Inflammatory macrophage treated with lipopolysaccharide for 1 hour (primary cell): ENCODE measurements around the gene LSAMP.
A peak's percentile ranks its signal among the peaks of the same experiment; 100 is the strongest.

ENCODE experiments used
- DNase-seq, 2 donors: peaks; one replicate each; pipeline ENCODE4 v3.0.0-alpha.2; 2020 to 2022

The LSAMP gene

GRCh38 chr3:116155841-116156240 lies 289.4 kb downstream of the LSAMP start:
- DNase-seq = no peak

- no peak for DNase-seq
Measured at GRCh38 chr3:116154389-116154788, 290.9 kb downstream of the LSAMP start.

- no peak for DNase-seq
Measured at GRCh38 chr3:116153174-116153573, 292.1 kb downstream of the LSAMP start.

GRCh38 chr3:116150655-116151167 lies 294.6 kb downstream of the LSAMP start:
- no peak for DNase-seq

- DNase-seq = no peak
Measured at GRCh38 chr3:116148881-116149851, 296.1 kb downstream of the LSAMP start.

- no peak for DNase-seq
Measured at GRCh38 chr3:116145613-116146012, 299.7 kb downstream of the LSAMP start.

- DNase-seq = no peak
Measured at GRCh38 chr3:116141724-116142123, 303.6 kb downstream of the LSAMP start.

- peak; percentile 12 to 30 for DNase-seq
Measured at GRCh38 chr3:116140100-116140689, 305.1 kb downstream of the LSAMP start.

GRCh38 chr3:116139641-116140040 lies 305.6 kb downstream of the LSAMP start:
- no peak for DNase-seq

GRCh38 chr3:116135457-116136085 lies 309.7 kb downstream of the LSAMP start:
- DNase-seq = no peak

- DNase-seq = no peak
Measured at GRCh38 chr3:116129187-116129946, 315.9 kb downstream of the LSAMP start.

- no peak for DNase-seq
Measured at GRCh38 chr3:116127464-116127863, 317.8 kb downstream of the LSAMP start.

GRCh38 chr3:116124166-116124565 lies 321.1 kb downstream of the LSAMP start:
- no peak for DNase-seq

- DNase-seq = no peak
Measured at GRCh38 chr3:116118475-116119169, 326.7 kb downstream of the LSAMP start.

GRCh38 chr3:116114586-116114985 lies 330.7 kb downstream of the LSAMP start:
- no peak for DNase-seq

- no peak for DNase-seq
Measured at GRCh38 chr3:116112696-116113095, 332.6 kb downstream of the LSAMP start.

- no peak for DNase-seq
Measured at GRCh38 chr3:116111765-116112164, 333.5 kb downstream of the LSAMP start.

GRCh38 chr3:116103868-116104530 lies 341.3 kb downstream of the LSAMP start:
- no peak for DNase-seq

GRCh38 chr3:116102037-116102436 lies 343.2 kb downstream of the LSAMP start:
- no peak for DNase-seq

- DNase-seq = no peak
Measured at GRCh38 chr3:116097226-116097625, 348.1 kb downstream of the LSAMP start.

GRCh38 chr3:116096631-116097030 lies 348.7 kb downstream of the LSAMP start:
- no peak for DNase-seq

- DNase-seq = no peak
Measured at GRCh38 chr3:116093374-116093773, 351.9 kb downstream of the LSAMP start.
